G401.6 (cell line): ENCODE data around the gene CACNB2.

ENCODE experiments used
- FAIRE-seq: peaks from 2 replicates; lab custom pipeline; 2012; peaks lifted over from hg19 to GRCh38; lab: Jason Lieb, UNC

The CACNB2 gene

GRCh38 chr10:18140149-18140956, at the start of gene CACNB2:
TSS of gene CACNB2 (plus strand) at chr10:18140424.
- no peak for FAIRE-seq

GRCh38 chr10:18094332-18094731, 45.9 kb upstream of the CACNB2 start:
- FAIRE-seq = no peak

- FAIRE-seq = no peak
These were observed 45.4 kb upstream of the CACNB2 start for GRCh38 chr10:18094793-18095192.

GRCh38 chr10:18097524-18097923, 42.7 kb upstream of the CACNB2 start:
- FAIRE-seq = no peak

- FAIRE-seq = no peak
These were observed 42.0 kb upstream of the CACNB2 start for GRCh38 chr10:18098201-18098600.

- no peak for FAIRE-seq
These were observed 40.8 kb upstream of the CACNB2 start for GRCh38 chr10:18099415-18099814.

GRCh38 chr10:18100669-18101068, 39.6 kb upstream of the CACNB2 start:
- no peak for FAIRE-seq

- no peak for FAIRE-seq
These were observed 37.8 kb upstream of the CACNB2 start for GRCh38 chr10:18102404-18102803.

GRCh38 chr10:18104223-18104872, 35.9 kb upstream of the CACNB2 start:
- no peak for FAIRE-seq

GRCh38 chr10:18109341-18109870, 30.8 kb upstream of the CACNB2 start:
- FAIRE-seq = no peak

- FAIRE-seq = no peak
These were observed 26.3 kb upstream of the CACNB2 start for GRCh38 chr10:18113881-18114280.

GRCh38 chr10:18117276-18117675, 22.9 kb upstream of the CACNB2 start:
- no peak for FAIRE-seq

GRCh38 chr10:18122753-18123152, 17.5 kb upstream of the CACNB2 start:
- FAIRE-seq = no peak

- no peak for FAIRE-seq
These were observed 7.2 kb upstream of the CACNB2 start for GRCh38 chr10:18133046-18133445.

- no peak for FAIRE-seq
These were observed 5.7 kb upstream of the CACNB2 start for GRCh38 chr10:18134509-18134908.

GRCh38 chr10:18134921-18135320, 5.3 kb upstream of the CACNB2 start:
- FAIRE-seq = no peak

- no peak for FAIRE-seq
These were observed 4.0 kb upstream of the CACNB2 start for GRCh38 chr10:18136073-18136791.

GRCh38 chr10:18137111-18137510, 3.1 kb upstream of the CACNB2 start:
- no peak for FAIRE-seq

- FAIRE-seq = no peak
These were observed 977 bp downstream of the CACNB2 start for GRCh38 chr10:18140957-18141845.

GRCh38 chr10:18142151-18142550, 1.9 kb downstream of the CACNB2 start:
- FAIRE-seq = no peak

- FAIRE-seq = no peak
These were observed 4.2 kb downstream of the CACNB2 start for GRCh38 chr10:18144396-18144795.

GRCh38 chr10:18144928-18145327, 4.7 kb downstream of the CACNB2 start:
- no peak for FAIRE-seq
